GM19023 (cell line): ENCODE data around the gene BNIPL.
A peak's percentile ranks its signal among the peaks of the same experiment; 100 is the strongest.

Experiments
- ATAC-seq: cut with Tn5 transposase; IDR thresholded peaks from one replicate; pipeline ENCODE4 v1.9.1; 2021; ENCODE audit warnings: mild to moderate bottlenecking, moderate library complexity; ENCODE audit not compliant: unreplicated experiment

BNIPL gene

GRCh38 chr1:151036356-151036755 lies at the start of gene BNIPL:
Gene BNIPL (plus strand): TSS chr1:151036586. CDS start chr1:151036726, 140 bp downstream.
- ATAC-seq, result no peak

GRCh38 chr1:150987924-150988323 lies 48.5 kb upstream of the BNIPL start:
- no peak for ATAC-seq

- no peak for ATAC-seq
Measured at GRCh38 chr1:150992626-150993025, 43.8 kb upstream of the BNIPL start.

GRCh38 chr1:150994248-150994647 lies 42.1 kb upstream of the BNIPL start:
- no peak for ATAC-seq

- no peak for ATAC-seq
Measured at GRCh38 chr1:150995460-150995859, 40.9 kb upstream of the BNIPL start.

- ATAC-seq, result no peak
Measured at GRCh38 chr1:150995896-150996295, 40.5 kb upstream of the BNIPL start.

GRCh38 chr1:150997126-150997872 lies 39.1 kb upstream of the BNIPL start:
- ATAC-seq, result no peak

- no peak for ATAC-seq
Measured at GRCh38 chr1:150997949-150998348, 38.4 kb upstream of the BNIPL start.

- no peak for ATAC-seq
Measured at GRCh38 chr1:150999051-150999674, 37.2 kb upstream of the BNIPL start.

GRCh38 chr1:150999926-151000325 lies 36.5 kb upstream of the BNIPL start:
- ATAC-seq, result no peak

GRCh38 chr1:151000408-151000807 lies 36.0 kb upstream of the BNIPL start:
- no peak for ATAC-seq

GRCh38 chr1:151001602-151002001 lies 34.8 kb upstream of the BNIPL start:
- no peak for ATAC-seq

- ATAC-seq, result no peak
Measured at GRCh38 chr1:151002051-151002450, 34.3 kb upstream of the BNIPL start.

GRCh38 chr1:151002611-151003010 lies 33.8 kb upstream of the BNIPL start:
- ATAC-seq, result no peak

GRCh38 chr1:151003180-151003579 lies 33.2 kb upstream of the BNIPL start:
- ATAC-seq, result no peak

GRCh38 chr1:151005729-151006319 lies 30.6 kb upstream of the BNIPL start:
- ATAC-seq, result no peak

- no peak for ATAC-seq
Measured at GRCh38 chr1:151006327-151007052, 29.9 kb upstream of the BNIPL start, which contains the start of gene MINDY1. Gene MINDY1 (minus strand): TSS chr1:151006902. CDS start chr1:151002617, 4,285 bp downstream.

- ATAC-seq, result no peak
Measured at GRCh38 chr1:151007853-151008243, 28.5 kb upstream of the BNIPL start.

- ATAC-seq, result peak; percentile 63
Measured at GRCh38 chr1:151008244-151009205, 27.9 kb upstream of the BNIPL start, which contains the start of gene PRUNE1. Gene PRUNE1 (plus strand): TSS chr1:151008449. CDS start chr1:151008633, 184 bp downstream.

- ATAC-seq, result no peak
Measured at GRCh38 chr1:151009206-151009587, 27.2 kb upstream of the BNIPL start.
